ENCODE measurements around the gene TMEM184A.

The TMEM184A gene

DNA sequence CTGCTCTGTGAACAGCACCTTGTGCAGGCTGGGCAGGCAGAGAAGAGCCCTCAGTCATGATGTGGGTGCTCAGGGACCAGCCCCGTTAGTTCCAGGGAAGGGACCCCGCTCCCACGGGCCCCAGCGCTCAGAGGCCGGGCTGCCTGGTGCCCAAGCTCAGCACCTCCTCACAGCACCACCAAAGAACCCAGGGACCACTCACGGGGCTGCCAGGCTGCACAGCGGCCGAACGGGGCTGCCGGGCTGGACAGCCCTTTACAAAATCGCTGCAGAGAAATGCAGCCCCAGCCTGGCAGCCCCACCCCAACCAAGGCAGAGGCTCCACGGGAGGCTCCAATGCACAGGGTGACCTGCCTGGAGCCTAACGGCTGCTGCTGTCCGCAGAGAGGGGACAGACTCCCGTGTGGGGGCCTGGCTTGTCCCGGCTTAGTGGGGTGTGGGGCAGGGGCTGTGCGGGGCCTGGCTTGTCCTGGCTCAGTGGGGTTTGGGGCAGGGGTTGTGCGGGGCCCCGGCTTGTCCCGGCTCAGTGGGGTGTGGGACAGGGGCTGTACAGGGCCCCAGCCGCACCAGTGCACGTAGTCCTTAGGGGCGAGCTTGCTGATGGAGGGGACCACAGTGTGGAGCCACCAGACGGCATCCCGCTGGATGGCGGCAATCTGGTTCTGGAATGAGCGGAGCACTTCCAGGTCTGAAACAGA, 61.0 kb downstream of the TMEM184A start:
- Mint-ChIP-seq H3K9me3 (no peaks in the 10 kb centered on the region), H3K4me1 (no peaks in the 10 kb centered on the region), H3K27ac (no peak overlapping the region), H3K27me3 (ENCODE audit: low read depth) (no peaks in the 10 kb centered on the region), H3K36me3 (ENCODE audit: low read depth) (peaks cover 35% of the 10 kb centered on the region), H3K4me3 (no peak overlapping the region)
- TF ChIP-seq, protein P1, sequence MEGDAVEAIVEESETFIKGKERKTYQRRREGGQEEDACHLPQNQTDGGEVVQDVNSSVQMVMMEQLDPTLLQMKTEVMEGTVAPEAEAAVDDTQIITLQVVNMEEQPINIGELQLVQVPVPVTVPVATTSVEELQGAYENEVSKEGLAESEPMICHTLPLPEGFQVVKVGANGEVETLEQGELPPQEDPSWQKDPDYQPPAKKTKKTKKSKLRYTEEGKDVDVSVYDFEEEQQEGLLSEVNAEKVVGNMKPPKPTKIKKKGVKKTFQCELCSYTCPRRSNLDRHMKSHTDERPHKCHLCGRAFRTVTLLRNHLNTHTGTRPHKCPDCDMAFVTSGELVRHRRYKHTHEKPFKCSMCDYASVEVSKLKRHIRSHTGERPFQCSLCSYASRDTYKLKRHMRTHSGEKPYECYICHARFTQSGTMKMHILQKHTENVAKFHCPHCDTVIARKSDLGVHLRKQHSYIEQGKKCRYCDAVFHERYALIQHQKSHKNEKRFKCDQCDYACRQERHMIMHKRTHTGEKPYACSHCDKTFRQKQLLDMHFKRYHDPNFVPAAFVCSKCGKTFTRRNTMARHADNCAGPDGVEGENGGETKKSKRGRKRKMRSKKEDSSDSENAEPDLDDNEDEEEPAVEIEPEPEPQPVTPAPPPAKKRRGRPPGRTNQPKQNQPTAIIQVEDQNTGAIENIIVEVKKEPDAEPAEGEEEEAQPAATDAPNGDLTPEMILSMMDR (IDR thresholded peaks at IDR 0.05; ENCODE audit: unreplicated experiment in 3 of 3), result no peak

- Mint-ChIP-seq H3K36me3 (ENCODE audit: low read depth) (peaks cover 38% of the 10 kb centered on the region), H3K9me3 (no peaks in the 10 kb centered on the region), H3K27ac (no peak overlapping the region), H3K4me3 (no peak overlapping the region), H3K27me3 (ENCODE audit: low read depth) (no peaks in the 10 kb centered on the region), H3K4me1 (no peaks in the 10 kb centered on the region)
- TF ChIP-seq, protein P1 (IDR thresholded peaks at IDR 0.05; ENCODE audit: unreplicated experiment in 3 of 3), result no peak
Observed at GRCh38 chr7:1494447-1494846, 61.6 kb downstream of the TMEM184A start.

- H3K36me3 Mint-ChIP-seq (ENCODE audit: low read depth), result peaks cover 45% of the 10 kb centered on the region
- H3K27ac Mint-ChIP-seq, result no peak overlapping the region
- H3K4me1 Mint-ChIP-seq, result no peaks in the 10 kb centered on the region
- TF ChIP-seq, protein P1 (IDR thresholded peaks at IDR 0.05; ENCODE audit: unreplicated experiment in 3 of 3), result no peak
- no peaks in the 10 kb centered on the region for H3K27me3 Mint-ChIP-seq (ENCODE audit: low read depth)
- H3K9me3 Mint-ChIP-seq, result no peaks in the 10 kb centered on the region
- no peak overlapping the region for H3K4me3 Mint-ChIP-seq
Observed at GRCh38 chr7:1493571-1493970, 62.4 kb downstream of the TMEM184A start.

- peaks cover 49% of the 10 kb centered on the region for H3K36me3 Mint-ChIP-seq (ENCODE audit: low read depth)
- no peak overlapping the region for H3K4me3 Mint-ChIP-seq
- no peaks in the 10 kb centered on the region for H3K27me3 Mint-ChIP-seq (ENCODE audit: low read depth)
- no peaks in the 10 kb centered on the region for H3K4me1 Mint-ChIP-seq
- no peak overlapping the region for H3K27ac Mint-ChIP-seq
- H3K9me3 Mint-ChIP-seq, result no peaks in the 10 kb centered on the region
- TF ChIP-seq, protein P1 (IDR thresholded peaks at IDR 0.05; ENCODE audit: unreplicated experiment in 3 of 3), result no peak
Observed at GRCh38 chr7:1493129-1493528, 62.9 kb downstream of the TMEM184A start.

- Mint-ChIP-seq H3K4me3 (no peak overlapping the region), H3K36me3 (ENCODE audit: low read depth) (peaks cover 45% of the 10 kb centered on the region), H3K4me1 (no peaks in the 10 kb centered on the region), H3K27me3 (ENCODE audit: low read depth) (no peaks in the 10 kb centered on the region), H3K9me3 (no peaks in the 10 kb centered on the region), H3K27ac (no peak overlapping the region)
- TF ChIP-seq, protein P1 (IDR thresholded peaks at IDR 0.05; ENCODE audit: unreplicated experiment in 3 of 3), result no peak
Observed at GRCh38 chr7:1492640-1493039, 63.4 kb downstream of the TMEM184A start.
